NCI-H2107 treated with DMSO at 0.1 percent for 48 hours (cell line): ENCODE measurements around the gene NTSR1.

ENCODE experiments used
- DNase-seq: peaks from one replicate; lab custom pipeline; 2025; ENCODE audit not compliant: unreplicated experiment; lab: John Stamatoyannopoulos, UW

Gene NTSR1

GRCh38 chr20:62797671-62798532, 89.3 kb downstream of the NTSR1 start:
- no peak for DNase-seq

- no peak for DNase-seq
Measured at GRCh38 chr20:62799036-62799435, 90.4 kb downstream of the NTSR1 start.

GRCh38 chr20:62799459-62799858, 90.8 kb downstream of the NTSR1 start:
- no peak for DNase-seq

GRCh38 chr20:62799873-62800272, 91.2 kb downstream of the NTSR1 start:
- DNase-seq = no peak

GRCh38 chr20:62800314-62801259, 92.0 kb downstream of the NTSR1 start:
- DNase-seq = no peak

- DNase-seq = no peak
Measured at GRCh38 chr20:62801284-62802010, 92.8 kb downstream of the NTSR1 start.

- DNase-seq = no peak
Measured at GRCh38 chr20:62802026-62802712, 93.5 kb downstream of the NTSR1 start.

GRCh38 chr20:62804021-62804626, 95.5 kb downstream of the NTSR1 start:
- no peak for DNase-seq

GRCh38 chr20:62804627-62805154, 96.1 kb downstream of the NTSR1 start, which contains the start of gene OGFR:
Gene OGFR (plus strand): TSS chr20:62804835. CDS start chr20:62804860, 25 bp downstream.
- no peak for DNase-seq

- DNase-seq = no peak
Measured at GRCh38 chr20:62805155-62805710, 96.6 kb downstream of the NTSR1 start.

GRCh38 chr20:62805711-62806382, 97.2 kb downstream of the NTSR1 start:
- no peak for DNase-seq

- no peak for DNase-seq
Measured at GRCh38 chr20:62806383-62807050, 97.9 kb downstream of the NTSR1 start.

- no peak for DNase-seq
Measured at GRCh38 chr20:62807444-62808210, 99.0 kb downstream of the NTSR1 start.

GRCh38 chr20:62808211-62808865, 99.7 kb downstream of the NTSR1 start:
- DNase-seq = no peak

- no peak for DNase-seq
Measured at GRCh38 chr20:62809530-62810428, 101.1 kb downstream of the NTSR1 start.

- no peak for DNase-seq
Measured at GRCh38 chr20:62811320-62811719, 102.7 kb downstream of the NTSR1 start.
